Measurements from ENCODE around the gene MYH10.

DNA sequence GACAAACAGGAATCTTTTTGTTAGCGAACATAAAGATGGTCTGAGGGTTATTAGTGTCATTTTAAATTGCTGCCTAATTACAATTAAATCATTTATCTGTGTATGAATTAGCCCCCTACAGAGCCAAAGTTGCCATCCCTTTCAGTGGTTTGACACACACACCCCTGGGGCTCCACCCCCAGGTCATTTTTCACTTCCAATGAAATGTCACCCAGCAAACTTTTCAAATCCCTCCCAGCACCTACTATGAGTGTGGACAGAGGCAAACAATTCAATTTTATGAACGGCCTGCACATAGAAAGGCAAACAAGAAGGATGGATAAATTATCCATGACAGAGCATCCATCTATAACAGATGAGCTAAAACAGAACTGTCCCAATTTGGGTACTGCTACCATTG is 2.4 kb downstream of the MYH10 start:
- TF ChIP-seq CTCF (IDR thresholded peaks at IDR 0.05) (no peak), POLR2A (IDR thresholded peaks at IDR 0.05) (no peak)
